HG03521 (cell line): Measurements from ENCODE around the gene FSD2.

Experiments used
- ATAC-seq: cut with Tn5 transposase; IDR thresholded peaks from one replicate; pipeline ENCODE4 v1.9.1; 2021; ENCODE audit warnings: mild to moderate bottlenecking, moderate library complexity; ENCODE audit not compliant: unreplicated experiment

Gene FSD2

GRCh38 chr15:82805994-82806406 is at the start of gene FSD2:
TSS of gene FSD2 (minus strand) at chr15:82806069. CDS start at chr15:82787390, 18,679 bp downstream.
- ATAC-seq, result peak; percentile 42

- ATAC-seq, result no peak
Observed at GRCh38 chr15:82854554-82854953, 48.7 kb upstream of the FSD2 start.

GRCh38 chr15:82852941-82853561 is 47.2 kb upstream of the FSD2 start:
- ATAC-seq, result no peak

GRCh38 chr15:82851981-82852511 is 46.2 kb upstream of the FSD2 start:
- ATAC-seq, result no peak

- ATAC-seq, result no peak
Observed at GRCh38 chr15:82851306-82851850, 45.5 kb upstream of the FSD2 start.

GRCh38 chr15:82850731-82851130 is 44.9 kb upstream of the FSD2 start:
- no peak for ATAC-seq

GRCh38 chr15:82849556-82850512 is 44.0 kb upstream of the FSD2 start:
- no peak for ATAC-seq

GRCh38 chr15:82848241-82848993 is 42.5 kb upstream of the FSD2 start:
- ATAC-seq, result no peak

- no peak for ATAC-seq
Observed at GRCh38 chr15:82847703-82848102, 41.8 kb upstream of the FSD2 start.

- ATAC-seq, result no peak
Observed at GRCh38 chr15:82846621-82847020, 40.8 kb upstream of the FSD2 start.

- no peak for ATAC-seq
Observed at GRCh38 chr15:82845686-82846085, 39.8 kb upstream of the FSD2 start.

GRCh38 chr15:82843566-82843965 is 37.7 kb upstream of the FSD2 start:
- no peak for ATAC-seq

GRCh38 chr15:82840166-82840565 is 34.3 kb upstream of the FSD2 start:
- ATAC-seq, result no peak

- no peak for ATAC-seq
Observed at GRCh38 chr15:82839136-82839535, 33.3 kb upstream of the FSD2 start.

- no peak for ATAC-seq
Observed at GRCh38 chr15:82838096-82838735, 32.3 kb upstream of the FSD2 start.

- ATAC-seq, result no peak
Observed at GRCh38 chr15:82835391-82835917, 29.6 kb upstream of the FSD2 start.

- ATAC-seq, result no peak
Observed at GRCh38 chr15:82833362-82833682, 27.5 kb upstream of the FSD2 start.

GRCh38 chr15:82832601-82833361 is 26.9 kb upstream of the FSD2 start:
- ATAC-seq, result peak; percentile 77

GRCh38 chr15:82831894-82832600 is 26.2 kb upstream of the FSD2 start:
- no peak for ATAC-seq
